GM19372 (cell line): ENCODE measurements around the gene PARP8.
A peak's percentile ranks its signal among the peaks of the same experiment; 100 is the strongest.
"Not testable (repeated sequence)": the region's sequence is repeated elsewhere in the genome, so short reads cannot be mapped to it uniquely, and the experiment has no call there.

Source experiments
- ATAC-seq: cut with Tn5 transposase; IDR thresholded peaks from one replicate; pipeline ENCODE4 v1.9.1; 2021; ENCODE audit warnings: mild to moderate bottlenecking, low read depth, moderate library complexity; ENCODE audit not compliant: unreplicated experiment

PARP8 gene, protein sequence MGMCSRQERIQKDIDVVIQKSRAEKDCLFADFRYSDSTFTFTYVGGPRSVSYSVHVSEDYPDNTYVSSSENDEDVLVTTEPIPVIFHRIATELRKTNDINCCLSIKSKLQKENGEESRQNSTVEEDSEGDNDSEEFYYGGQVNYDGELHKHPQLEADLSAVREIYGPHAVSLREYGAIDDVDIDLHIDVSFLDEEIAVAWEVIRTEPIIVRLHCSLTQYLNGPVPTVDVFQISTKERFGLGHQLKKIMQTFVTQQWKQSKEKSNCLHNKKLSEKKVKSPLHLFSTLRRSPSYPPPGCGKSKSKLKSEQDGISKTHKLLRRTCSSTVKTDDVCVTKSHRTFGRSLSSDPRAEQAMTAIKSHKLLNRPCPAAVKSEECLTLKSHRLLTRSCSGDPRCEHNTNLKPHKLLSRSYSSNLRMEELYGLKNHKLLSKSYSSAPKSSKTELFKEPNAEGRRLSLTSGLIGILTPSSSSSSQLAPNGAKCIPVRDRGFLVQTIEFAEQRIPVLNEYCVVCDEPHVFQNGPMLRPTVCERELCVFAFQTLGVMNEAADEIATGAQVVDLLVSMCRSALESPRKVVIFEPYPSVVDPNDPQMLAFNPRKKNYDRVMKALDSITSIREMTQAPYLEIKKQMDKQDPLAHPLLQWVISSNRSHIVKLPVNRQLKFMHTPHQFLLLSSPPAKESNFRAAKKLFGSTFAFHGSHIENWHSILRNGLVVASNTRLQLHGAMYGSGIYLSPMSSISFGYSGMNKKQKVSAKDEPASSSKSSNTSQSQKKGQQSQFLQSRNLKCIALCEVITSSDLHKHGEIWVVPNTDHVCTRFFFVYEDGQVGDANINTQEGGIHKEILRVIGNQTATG

DNA sequence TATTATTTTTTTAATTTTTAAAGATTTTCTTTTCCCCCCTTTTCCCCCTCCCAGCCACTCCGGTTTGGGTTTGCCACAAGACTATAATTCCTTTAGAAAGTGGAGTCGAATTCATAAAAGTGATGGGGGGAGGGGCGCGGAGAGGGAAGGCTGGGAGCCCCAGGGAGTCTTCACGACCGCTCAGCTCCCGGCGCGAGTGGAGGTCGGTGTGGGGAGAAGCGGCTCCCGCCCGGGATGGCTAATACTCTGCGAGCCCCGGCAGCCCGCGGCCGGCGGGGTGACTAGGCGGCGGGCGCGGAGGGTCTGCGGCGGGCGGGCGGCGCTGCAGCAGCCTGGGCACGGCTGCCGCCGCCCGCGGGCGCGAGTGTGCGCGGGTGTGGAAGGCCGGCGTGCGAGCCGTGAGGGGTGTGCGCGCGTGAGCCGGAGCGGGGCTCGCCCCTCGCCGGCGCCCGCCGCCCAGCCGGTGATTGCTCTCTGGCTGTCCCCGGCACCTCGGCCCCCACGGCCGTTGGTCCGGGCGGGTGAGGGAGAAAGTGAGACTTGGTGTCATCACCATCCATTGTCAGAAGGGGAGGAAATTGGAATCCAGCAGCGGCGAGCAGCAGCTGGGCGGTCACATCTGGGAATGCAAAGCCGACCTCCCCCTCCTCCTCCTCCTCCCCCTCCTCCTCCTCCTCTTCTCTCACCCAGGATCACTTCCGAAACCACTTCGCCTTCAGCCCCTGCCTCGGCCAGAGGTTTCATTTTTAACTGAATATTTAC is at the start of gene PARP8:
TSS of gene PARP8 (plus strand) at position 377 of the 762 bp plus-strand sequence. CDS start 459 bp downstream, outside the sequence.
- ATAC-seq: peak; percentile 41

- ATAC-seq: no peak
Observed at GRCh38 chr5:50623666-50624065, 42.8 kb upstream of the PARP8 start.

DNA sequence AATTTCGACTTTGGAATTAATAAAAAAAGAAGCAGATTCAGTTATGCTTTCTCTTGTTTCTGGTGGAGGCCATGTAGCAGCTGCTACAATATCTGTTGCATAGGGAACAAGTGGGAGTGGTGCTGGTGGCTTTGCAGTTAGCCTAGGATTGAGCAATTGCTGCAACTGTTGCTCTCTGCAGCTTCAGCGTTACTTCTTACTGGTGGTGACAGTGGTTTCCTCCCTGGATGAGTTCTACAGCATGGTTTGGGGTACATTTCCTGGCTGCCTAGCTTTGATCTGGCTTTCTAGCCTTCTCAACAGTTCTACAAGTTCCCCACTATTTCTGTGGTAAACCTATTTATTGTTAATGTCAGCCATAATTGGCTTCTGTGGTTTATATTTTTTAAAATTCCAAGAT is 31.6 kb upstream of the PARP8 start:
- not testable (repeated sequence) for ATAC-seq

DNA sequence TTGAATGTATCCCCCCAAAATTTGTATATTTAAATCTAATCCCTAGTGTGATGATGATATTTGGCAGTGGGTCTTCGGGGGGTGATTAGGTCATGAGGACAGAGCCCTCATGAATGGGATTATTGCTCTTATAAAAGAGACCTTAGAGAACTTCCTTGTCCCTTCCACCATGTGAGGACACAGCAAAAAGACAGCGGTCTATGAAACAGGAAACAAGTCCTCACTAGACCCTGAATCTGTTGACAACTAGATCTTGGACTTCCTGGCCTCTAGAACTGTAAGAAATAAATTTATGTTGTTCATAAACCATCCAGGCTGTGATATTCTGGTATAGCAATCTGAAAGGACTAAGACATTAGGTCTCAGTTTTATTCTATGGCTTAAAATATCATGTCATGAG is 28.9 kb upstream of the PARP8 start:
- not testable (repeated sequence) for ATAC-seq

DNA sequence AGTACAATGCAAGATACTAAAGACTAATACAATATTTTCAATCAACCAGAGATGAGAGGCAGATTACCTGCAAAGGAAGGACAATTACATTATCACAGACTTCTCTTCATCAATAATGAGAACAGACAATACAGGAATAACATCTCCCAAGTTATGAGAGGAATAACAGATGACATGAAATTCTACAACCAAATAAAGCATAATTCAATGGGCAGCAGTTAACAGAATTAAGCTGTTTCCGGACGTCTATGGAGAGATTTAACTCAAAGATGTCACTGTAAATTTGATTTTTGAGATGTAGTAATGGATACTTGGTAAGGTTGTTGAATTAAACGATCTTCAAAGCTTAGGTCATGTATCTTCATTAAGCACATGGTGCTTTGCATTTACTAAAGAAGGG is 19.8 kb upstream of the PARP8 start:
- no peak for ATAC-seq

GRCh38 chr5:50647726-50648125 is 18.7 kb upstream of the PARP8 start:
- no peak for ATAC-seq

GRCh38 chr5:50653946-50654345 is 12.5 kb upstream of the PARP8 start:
- ATAC-seq: peak; percentile 96

- no peak for ATAC-seq
Observed at GRCh38 chr5:50655067-50655809, 11.2 kb upstream of the PARP8 start.

GRCh38 chr5:50655810-50656205 is 10.6 kb upstream of the PARP8 start:
- ATAC-seq: no peak

GRCh38 chr5:50657044-50657443 is 9.4 kb upstream of the PARP8 start:
- no peak for ATAC-seq

DNA sequence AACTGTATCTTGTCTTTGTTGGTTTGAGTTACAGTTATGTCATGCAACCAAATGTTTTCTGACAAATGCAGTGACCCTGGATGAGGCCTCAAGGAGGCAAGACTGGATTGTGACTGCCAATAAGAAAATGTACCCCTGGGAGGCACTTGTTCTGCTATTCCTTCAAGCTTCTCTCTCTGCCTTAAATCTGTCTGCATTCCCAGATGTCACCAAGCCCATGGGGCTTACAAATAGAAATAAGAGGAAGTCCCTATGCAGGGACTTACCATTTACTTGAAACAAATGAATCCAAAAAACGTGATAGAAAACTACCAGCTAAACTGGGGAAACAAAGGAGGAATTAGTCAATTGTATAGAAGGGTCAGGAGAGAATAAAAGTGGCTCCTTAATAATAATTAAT is 8.2 kb upstream of the PARP8 start:
- no peak for ATAC-seq

DNA sequence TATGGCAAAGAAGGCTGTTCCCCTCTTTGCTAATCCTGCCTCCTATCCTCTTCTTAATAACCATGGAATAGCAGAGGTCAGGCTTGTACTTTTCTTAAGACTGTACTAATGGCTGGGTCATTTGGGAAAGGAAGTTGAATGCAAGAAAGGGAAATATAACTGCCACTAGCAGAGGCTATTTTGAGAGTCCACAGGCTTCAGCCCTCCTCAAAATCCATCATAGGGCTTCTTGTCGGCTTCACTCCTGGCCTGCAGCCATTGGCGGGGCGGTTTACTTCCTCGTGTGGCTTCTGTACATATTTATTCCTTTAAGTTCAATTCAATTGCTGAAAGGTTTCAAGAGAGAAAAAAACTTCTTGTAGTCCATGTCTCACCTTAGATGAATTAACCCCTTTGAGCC is 2.8 kb upstream of the PARP8 start:
- no peak for ATAC-seq

- no peak for ATAC-seq
Observed at GRCh38 chr5:50665091-50665490, 1.3 kb upstream of the PARP8 start.

DNA sequence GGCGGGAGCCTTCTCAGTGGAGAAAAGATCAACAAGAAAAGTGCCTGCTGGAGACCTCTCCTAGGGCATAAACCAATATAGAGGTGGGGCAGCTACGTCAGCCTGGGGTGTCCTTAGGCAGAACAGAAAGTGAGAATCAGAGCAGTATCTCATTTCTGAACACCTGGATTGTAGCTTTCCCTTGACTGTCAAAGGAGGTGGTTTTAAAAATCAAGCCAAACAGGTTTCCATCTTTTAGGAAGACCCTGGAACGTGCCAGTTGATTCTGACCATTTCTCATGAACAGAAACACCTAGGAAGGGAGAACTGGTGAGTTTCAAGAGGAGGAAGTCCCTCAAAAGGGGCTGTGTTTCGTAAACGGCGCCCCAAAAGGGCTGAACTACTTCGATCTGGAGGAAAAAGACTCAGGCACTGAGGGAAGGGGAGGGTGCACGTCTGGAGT is 655 bp upstream of the PARP8 start:
- not testable (repeated sequence) for ATAC-seq

DNA sequence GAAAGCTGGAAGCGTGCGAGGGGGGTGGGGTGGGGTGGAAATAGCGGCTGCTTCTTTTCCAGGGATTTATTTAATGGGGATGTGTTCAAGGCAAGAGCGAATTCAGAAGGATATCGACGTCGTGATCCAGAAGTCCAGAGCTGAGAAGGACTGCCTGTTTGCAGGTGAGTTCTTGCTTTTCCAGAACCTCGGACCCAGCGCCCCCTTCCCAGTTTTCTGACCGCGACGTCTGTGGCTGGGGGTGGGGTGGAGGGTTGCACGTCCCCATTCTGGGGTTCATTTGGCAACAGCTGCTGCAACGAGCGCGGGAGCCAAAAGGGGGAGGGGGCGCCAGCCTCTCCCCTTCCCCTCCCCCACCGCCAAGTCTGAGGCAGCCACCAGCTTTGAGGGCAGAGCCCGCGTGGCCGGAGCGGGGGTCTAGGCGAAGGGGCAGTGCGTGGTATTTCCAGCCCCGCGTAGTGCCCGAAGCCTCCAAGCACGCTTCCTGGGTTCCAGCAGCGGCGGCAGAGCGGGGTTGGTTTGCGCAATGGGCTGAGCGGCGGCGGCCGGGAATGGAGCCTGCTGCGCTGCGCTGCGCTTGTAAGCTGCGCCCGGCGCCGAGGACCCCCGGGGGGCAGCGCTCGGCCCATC is 701 bp downstream of the PARP8 start:
- peak; percentile 38 for ATAC-seq

GRCh38 chr5:50667653-50668595 is 1.5 kb downstream of the PARP8 start:
- peak; percentile 74 for ATAC-seq

DNA sequence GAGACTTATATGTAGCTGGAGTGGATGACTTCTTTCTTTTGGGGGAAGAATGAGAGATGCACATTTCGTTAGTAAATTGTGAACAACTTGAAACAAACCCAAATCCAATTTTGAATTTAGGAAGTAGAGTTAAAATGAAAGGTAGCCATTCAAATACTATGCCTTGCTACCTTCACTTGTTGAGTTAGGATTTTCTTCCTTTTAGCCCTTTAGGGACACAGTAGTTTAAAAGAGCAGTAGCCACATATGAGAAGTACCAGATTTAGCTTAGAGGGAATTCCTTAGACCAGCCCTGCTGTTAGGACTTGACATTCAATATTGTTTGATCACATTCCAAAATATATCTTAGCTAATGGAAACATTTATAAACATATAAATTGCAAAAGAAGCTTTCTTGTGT is 2.2 kb downstream of the PARP8 start:
- not testable (repeated sequence) for ATAC-seq

DNA sequence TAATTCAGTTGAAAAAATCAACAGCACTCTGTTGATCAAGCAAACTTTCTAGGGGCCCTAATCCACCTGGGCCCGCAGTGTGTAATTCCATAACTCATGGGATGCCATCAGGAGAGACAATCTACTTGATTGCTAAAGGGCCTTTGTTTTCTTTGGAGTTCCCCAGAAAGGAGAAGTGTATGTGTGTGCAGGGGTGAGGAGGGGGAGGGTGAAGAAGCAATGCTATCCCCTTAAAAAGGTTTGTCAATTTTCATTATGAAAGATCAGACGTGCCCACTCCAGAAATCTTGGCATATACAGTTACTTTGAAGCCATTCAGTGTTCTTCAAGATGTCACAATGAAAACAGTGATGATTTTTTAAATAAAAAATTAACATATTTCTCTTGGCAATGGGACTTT is 6.2 kb downstream of the PARP8 start:
- ATAC-seq: no peak
